HepG2 (cell line): ENCODE measurements around the gene CCDC85C. TPM values are rescaled to one million over a fixed set of nuclear protein-coding genes. Genes with fewer than 3 reads are reported as not detected.

Experiments used
- ATAC-seq: fragments of 200-7000 bp; cut with Tn5 transposase; 3 replicates; pipeline ENCODE4 v1.9.1; 2020; ENCODE audit warnings: mild to moderate bottlenecking, moderate library complexity
- BruUV-seq: library from RNA; stranded (reverse); fragments of 400-500 nt; replicated peaks from 2 replicates; lab custom pipeline; 2021; lab: Mats Ljungman, UMichigan
- CTCF ChIA-PET: fragments of 300-600 bp; formaldehyde crosslinking; extraction: SDS; loops from one replicate; lab custom pipeline; 2021; ENCODE audit warnings: low total read pairs, inconsistent platforms, low intra/inter-chr PET ratio; lab: Yijun Ruan, JAX
- POLR2A ChIA-PET: fragments of 350-600 bp; sonication (Branson Sonifier 250); formaldehyde crosslinking; loops from one replicate; lab custom pipeline; 2020; ENCODE audit warnings: antibody characterized with exemption, inconsistent platforms; lab: Yijun Ruan, JAX
- DNase-seq: peaks from one replicate; pipeline ENCODE4 v3.0.0-alpha.2; 2015; ENCODE audit warnings: low spot score
- FAIRE-seq: peaks from 3 replicates; lab custom pipeline; 2011; peaks lifted over from hg19 to GRCh38; lab: Jason Lieb, UNC
- H2AFZ ChIP-seq: one replicate; pipeline ENCODE4 v1.6.1; 2011; ENCODE audit warnings: low read length, inconsistent platforms
- H3K27ac ChIP-seq: fragments of 300-600 bp; 3 replicates; pipeline ENCODE4 v1.8.0; 2011; ENCODE audit warnings: mixed run types, mild to moderate bottlenecking, mixed read lengths, low read length, inconsistent platforms; ENCODE audit not compliant: insufficient read depth; ENCODE audit errors: extremely low read length
- H3K27me3 ChIP-seq, 2 experiments: fragments of 200-600 bp in 1 of 2; 2 replicates in 1 of 2; 3 replicates in 1 of 2; pipeline versions ENCODE4 v1.6.0 to v1.8.0; 2011; ENCODE audit warnings: low read length in 2 of 2, mild to moderate bottlenecking in 2 of 2, moderate library complexity in 2 of 2, inconsistent platforms in 1 of 2; ENCODE audit not compliant: insufficient read depth in 2 of 2, control insufficient read depth in 1 of 2
- H3K36me3 ChIP-seq, 2 experiments: fragments of 200-600 bp in 1 of 2; replicated peaks in 1 of 2; 2 replicates in 1 of 2; 3 replicates in 1 of 2; pipeline versions ENCODE4 v1.5.1 to v1.8.0; 2011; ENCODE audit warnings: low read length in 2 of 2, inconsistent platforms in 1 of 2; ENCODE audit not compliant: insufficient read depth in 2 of 2, control insufficient read depth in 1 of 2
- H3K4me1 ChIP-seq: 2 replicates; pipeline ENCODE4 v1.5.1; 2012; ENCODE audit warnings: low read length, inconsistent platforms; ENCODE audit not compliant: insufficient read depth
- H3K4me2 ChIP-seq: 2 replicates; pipeline ENCODE4 v1.6.0; 2011; ENCODE audit warnings: low read depth, low read length, inconsistent platforms
- H3K4me3 ChIP-seq, 3 experiments: fragments of 200-600 bp in 1 of 3; sonication (generic), shearing (Covaris generic) in 1 of 3; replicated peaks in 1 of 3; 2 replicates each; pipeline ENCODE4 v1.5.1; 2011 to 2016; ENCODE audit warnings: low read length in 3 of 3, inconsistent platforms in 2 of 3, low read depth in 2 of 3, mild to moderate bottlenecking in 2 of 3, control low read depth in 1 of 3, mixed read lengths in 1 of 3; ENCODE audit not compliant: insufficient read depth in 1 of 3
- H3K79me2 ChIP-seq: one replicate; pipeline ENCODE4 v1.6.1; 2011; ENCODE audit warnings: low read length, inconsistent platforms; ENCODE audit not compliant: insufficient read depth
- H3K9ac ChIP-seq: 2 replicates; pipeline ENCODE4 v1.6.0; 2011; ENCODE audit warnings: mild to moderate bottlenecking, low read depth, low read length, inconsistent platforms; ENCODE audit not compliant: insufficient read depth
- H3K9me3 ChIP-seq: 2 replicates; pipeline ENCODE4 v1.5.1; 2012; ENCODE audit warnings: mild to moderate bottlenecking, low read length
- H4K20me1 ChIP-seq: 2 replicates; pipeline ENCODE4 v1.6.0; 2011; ENCODE audit warnings: inconsistent platforms, mild to moderate bottlenecking, low read length, moderate library complexity; ENCODE audit not compliant: insufficient read depth
- ARHGAP35 ChIP-seq: sonication (generic); formaldehyde crosslinking; IDR thresholded peaks from 2 replicates; pipeline ENCODE4 v1.9.0; 2022; ENCODE audit warnings: mild to moderate bottlenecking, inconsistent platforms, moderate library complexity, missing genetic modification reagents, borderline replicate concordance
- BCL3 ChIP-seq: sonication (generic); formaldehyde crosslinking; IDR thresholded peaks from 2 replicates; pipeline ENCODE4 v1.5.1; 2020; ENCODE audit warnings: mild to moderate bottlenecking, missing genetic modification reagents, moderate library complexity
- CERS6 ChIP-seq: sonication (generic); formaldehyde crosslinking; IDR thresholded peaks from 2 replicates; pipeline ENCODE4 v1.5.0; 2020; ENCODE audit warnings: missing genetic modification reagents
- IKZF1 ChIP-seq: fragments of 450-650 bp; IDR thresholded peaks from 2 replicates; pipeline ENCODE4 v1.7.1; 2016
- KAT2B ChIP-seq: fragments of 150-350 bp; IDR thresholded peaks from 2 replicates; pipeline ENCODE4 v1.6.1; 2014; ENCODE audit warnings: low read depth, low read length, borderline replicate concordance
- MAFF ChIP-seq: IDR thresholded peaks from 2 replicates; pipeline ENCODE4 v1.6.1; 2011; ENCODE audit warnings: low read depth, low read length, improper control_type of control experiment
- TOPORS ChIP-seq: sonication (generic); formaldehyde crosslinking; IDR thresholded peaks from 2 replicates; pipeline ENCODE4 v1.8.0; 2023; ENCODE audit warnings: mild to moderate bottlenecking, missing genetic modification reagents
- TRIM24 ChIP-seq: sonication (generic); formaldehyde crosslinking; IDR thresholded peaks from 2 replicates; pipeline ENCODE4 v1.8.0; 2022; ENCODE audit warnings: mild to moderate bottlenecking, missing genetic modification reagents
- YY1 ChIP-seq: IDR thresholded peaks from 2 replicates; pipeline ENCODE4 v1.6.1; 2011; ENCODE audit warnings: low read length, low read depth, moderate library complexity, mild to moderate bottlenecking; ENCODE audit not compliant: insufficient read depth, insufficient replicate concordance
- ZNF18 ChIP-seq: sonication (generic); formaldehyde crosslinking; IDR thresholded peaks from 2 replicates; pipeline ENCODE4 v1.8.0; 2022; ENCODE audit warnings: mild to moderate bottlenecking, missing genetic modification reagents; ENCODE audit not compliant: insufficient replicate concordance
- ZNF235 ChIP-seq: sonication (generic); formaldehyde crosslinking; IDR thresholded peaks from 2 replicates; pipeline ENCODE4 v1.8.1; 2023; ENCODE audit warnings: mild to moderate bottlenecking, missing genetic modification reagents, borderline replicate concordance
- ZNF24 ChIP-seq: fragments of 450-650 bp; IDR thresholded peaks from 2 replicates; pipeline ENCODE4 v1.6.1; 2017; ENCODE audit warnings: antibody characterized with exemption, mild to moderate bottlenecking
- ZNF33B ChIP-seq: sonication (generic); formaldehyde crosslinking; IDR thresholded peaks from 2 replicates; pipeline ENCODE4 v1.5.1; 2020; ENCODE audit warnings: mild to moderate bottlenecking, missing genetic modification reagents
- ZNF740 ChIP-seq: sonication (generic); formaldehyde crosslinking; IDR thresholded peaks from 2 replicates; pipeline ENCODE4 v1.4.0; 2020; ENCODE audit warnings: missing genetic modification reagents
- ZNF841 ChIP-seq: sonication (generic); formaldehyde crosslinking; IDR thresholded peaks from 2 replicates; pipeline ENCODE4 v1.8.1; 2023; ENCODE audit warnings: missing genetic modification reagents, borderline replicate concordance
- whole genome bisulfite sequencing: methylation state at CpG from one replicate; pipeline ENCODE4 v1.1.6; 2017; ENCODE audit warnings: low lambda C conversion rate; 5-methylcytosine and 5-hydroxymethylcytosine counted together
- in situ Hi-C: cut with HindIII; loops from 2 replicates; pipeline ENCODE4 v1.10.0; 2017; ENCODE audit warnings: low pct_unique_long_range_greater_than_20kb; ENCODE audit not compliant: extremely low pct_ligation_motif_present
- intact Hi-C: fragments of 100-400 bp; cut with micrococcal nuclease; formaldehyde crosslinking; loops from one replicate; pipeline ENCODE4 v1.10.0; 2022; ENCODE audit not compliant: unreplicated experiment
- polyA plus RNA-seq, 8 experiments: library from polyadenylated mRNA; depleted of rRNA in 3 of 8; stranded (reverse) in 7 of 8; unstranded in 1 of 8; fragments of >200 nt; fragmentation: Illumina TruSeq in 4 of 8; extraction: Trizol in 4 of 8; gene quantifications; 2 replicates each; pipeline versions ENCODE4 v1.2.1 to v1.2.3, GENCODE V29; 2011 to 2016; ENCODE audit warnings: low read depth in 4 of 8, missing spikeins in 1 of 8, mixed read lengths in 1 of 8; ENCODE audit not compliant: insufficient read depth in 1 of 8
- total RNA-seq, 5 experiments: library from RNA; depleted of rRNA; stranded (reverse); fragments of >200 nt; fragmentation: Illumina TruSeq; extraction: Trizol; gene quantifications; 2 replicates each; pipeline ENCODE4 v1.2.3, GENCODE V29; 2016; ENCODE audit warnings: low read depth in 1 of 5

CCDC85C gene
- total and polyA plus RNA-seq, 2 of the 13 experiments (the other 11 are each of a cell fraction or from before 2014, with no cell fraction given): 18.8 to 43.8 TPM

- TF ChIP-seq ZNF740 (no peak), ZNF24 (no peak), YY1 (no peak), KAT2B (no peak), ZNF841 (CRISPR knock-in tag) (no peak), TRIM24 (CRISPR knock-in tag) (no peak), ZNF33B (CRISPR knock-in tag) (no peak), BCL3 (CRISPR knock-in tag) (no peak), ARHGAP35 (CRISPR knock-in tag) (no peak), CERS6 (CRISPR knock-in tag) (no peak), IKZF1 (no peak), TOPORS (CRISPR knock-in tag) (no peak), MAFF (no peak), ZNF18 (CRISPR knock-in tag) (no peak), ZNF235 (CRISPR knock-in tag) (no peak)
- H3K79me2 ChIP-seq: no peaks in the 10 kb centered on the region
- FAIRE-seq (no peak), DNase-seq (no peak), ATAC-seq (no peak)
- no peak overlapping the region for H3K27ac ChIP-seq
- H3K36me3 ChIP-seq: peaks cover 19 to 52% of the 10 kb centered on the region in 2 experiments; a peak in 4 of 5 replicates
- no TSS peak for BruUV-seq
- H3K4me3 ChIP-seq: no peak overlapping the region
- no peak overlapping the region for H3K9ac ChIP-seq
- in situ Hi-C loops (no loop called here), intact Hi-C loops (no loop called here)
- no peaks in the 10 kb centered on the region for H3K4me1 ChIP-seq
- H3K9me3 ChIP-seq: no peaks in the 10 kb centered on the region
- no peak overlapping the region for H3K4me2 ChIP-seq
- 96% methylated on average over 4 of the region's 14 CpGs for WGBS
- H2AFZ ChIP-seq: no peak overlapping the region
- ChIA-PET POLR2A (no interaction called here), CTCF (interaction anchor here (1.2 kb wide), 1 partner anchor 112 kb away, joined by 4 read pairs; no protein-coding TSS in a partner anchor)
- H3K27me3 ChIP-seq: no peaks in the 10 kb centered on the region
- peaks cover 31% of the 10 kb centered on the region; the same call in 1 of the 2 replicates for H4K20me1 ChIP-seq
Observed at GRCh38 chr14:99516871-99517642, 87.0 kb downstream of the CCDC85C start.
